Stimulated activated naive CD8-positive, alpha-beta T cell treated with anti-CD3 and anti-CD28 coated beads, Interleukin-15, Interleukin-2, amounts not matched to agents 100 ng/mL and 50 ng/mL, for 24 hours (primary cell): ENCODE data around the gene SERINC5.
"Not testable (repeated sequence)": the region's sequence is repeated elsewhere in the genome, so short reads cannot be mapped to it uniquely, and the experiment has no call there.

Experiments used
- H3K27ac Mint-ChIP-seq: one replicate; pipeline ENCODE4 v1.8.0; 2021; ENCODE audit warnings: mild to moderate bottlenecking, mixed read lengths
- H3K27me3 Mint-ChIP-seq: one replicate; pipeline ENCODE4 v1.8.0; 2021; ENCODE audit warnings: mixed read lengths
- H3K36me3 Mint-ChIP-seq: one replicate; pipeline ENCODE4 v1.8.0; 2021; ENCODE audit warnings: low read depth, mixed read lengths
- H3K4me1 Mint-ChIP-seq: one replicate; pipeline ENCODE4 v1.8.0; 2021; ENCODE audit warnings: low read depth, mixed read lengths
- H3K4me3 Mint-ChIP-seq: one replicate; pipeline ENCODE4 v1.8.0; 2021; ENCODE audit warnings: mild to moderate bottlenecking, mixed read lengths
- H3K9me3 Mint-ChIP-seq: one replicate; pipeline ENCODE4 v1.8.0; 2021; ENCODE audit warnings: mixed read lengths

SERINC5 gene

GRCh38 chr5:80119372-80119771 is 136.5 kb downstream of the SERINC5 start:
- peaks cover 6% of the 10 kb centered on the region for H3K9me3 Mint-ChIP-seq
- H3K27ac Mint-ChIP-seq: no peak overlapping the region
- peaks cover 40% of the 10 kb centered on the region for H3K4me1 Mint-ChIP-seq
- H3K36me3 Mint-ChIP-seq: peaks cover 10% of the 10 kb centered on the region
- H3K27me3 Mint-ChIP-seq: no peaks in the 10 kb centered on the region
- H3K4me3 Mint-ChIP-seq: no peak overlapping the region

GRCh38 chr5:80117446-80117845 is 138.4 kb downstream of the SERINC5 start:
- peaks cover 29% of the 10 kb centered on the region for H3K4me1 Mint-ChIP-seq
- peaks cover 15% of the 10 kb centered on the region for H3K36me3 Mint-ChIP-seq
- no peaks in the 10 kb centered on the region for H3K27me3 Mint-ChIP-seq
- peaks cover 11% of the 10 kb centered on the region for H3K9me3 Mint-ChIP-seq
- H3K4me3 Mint-ChIP-seq: no peak overlapping the region
- H3K27ac Mint-ChIP-seq: peak overlapping the region; percentile 1

GRCh38 chr5:80116465-80116864 is 139.4 kb downstream of the SERINC5 start:
- Mint-ChIP-seq H3K9me3 (peaks cover 11% of the 10 kb centered on the region), H3K27ac (no peak overlapping the region), H3K4me1 (peaks cover 26% of the 10 kb centered on the region), H3K36me3 (peaks cover 10% of the 10 kb centered on the region), H3K4me3 (no peak overlapping the region), H3K27me3 (no peaks in the 10 kb centered on the region)

GRCh38 chr5:80116000-80116399 is 139.8 kb downstream of the SERINC5 start:
- H3K9me3 Mint-ChIP-seq: peaks cover 11% of the 10 kb centered on the region
- no peak overlapping the region for H3K4me3 Mint-ChIP-seq
- no peak overlapping the region for H3K27ac Mint-ChIP-seq
- peaks cover 26% of the 10 kb centered on the region for H3K4me1 Mint-ChIP-seq
- H3K36me3 Mint-ChIP-seq: peaks cover 10% of the 10 kb centered on the region
- no peaks in the 10 kb centered on the region for H3K27me3 Mint-ChIP-seq

- H3K27ac Mint-ChIP-seq: no peak overlapping the region
- no peaks in the 10 kb centered on the region for H3K27me3 Mint-ChIP-seq
- H3K36me3 Mint-ChIP-seq: peaks cover 10% of the 10 kb centered on the region
- H3K9me3 Mint-ChIP-seq: peaks cover 11% of the 10 kb centered on the region
- H3K4me3 Mint-ChIP-seq: no peak overlapping the region
- peaks cover 32% of the 10 kb centered on the region for H3K4me1 Mint-ChIP-seq
Measured at GRCh38 chr5:80114860-80115259, 141.0 kb downstream of the SERINC5 start.

- not testable (repeated sequence) for H3K27ac Mint-ChIP-seq, H3K4me3 Mint-ChIP-seq, H3K36me3 Mint-ChIP-seq, H3K27me3 Mint-ChIP-seq
- Mint-ChIP-seq H3K4me1 (peaks cover 28% of the 10 kb centered on the region), H3K9me3 (peaks cover 17% of the 10 kb centered on the region)
Measured at GRCh38 chr5:80111376-80111990, 144.4 kb downstream of the SERINC5 start.

GRCh38 chr5:80109646-80110478 is 146.0 kb downstream of the SERINC5 start:
- H3K36me3 Mint-ChIP-seq: peaks cover 8% of the 10 kb centered on the region
- H3K27ac Mint-ChIP-seq: no peak overlapping the region
- no peaks in the 10 kb centered on the region for H3K27me3 Mint-ChIP-seq

GRCh38 chr5:80106916-80107315 is 148.9 kb downstream of the SERINC5 start:
- Mint-ChIP-seq H3K4me1 (peaks cover 54% of the 10 kb centered on the region), H3K36me3 (no peaks in the 10 kb centered on the region), H3K27ac (no peak overlapping the region), H3K9me3 (peaks cover 6% of the 10 kb centered on the region), H3K4me3 (no peak overlapping the region), H3K27me3 (no peaks in the 10 kb centered on the region)

More at GRCh38 chr5:80109646-80110478, 146.0 kb downstream of the SERINC5 start:
- peaks cover 31% of the 10 kb centered on the region for H3K4me1 Mint-ChIP-seq
- no peak overlapping the region for H3K4me3 Mint-ChIP-seq
- peaks cover 15% of the 10 kb centered on the region for H3K9me3 Mint-ChIP-seq

GRCh38 chr5:80105698-80106439 is 150.0 kb downstream of the SERINC5 start:
- H3K4me3 Mint-ChIP-seq: no peak overlapping the region
- H3K4me1 Mint-ChIP-seq: peaks cover 61% of the 10 kb centered on the region
- H3K27ac Mint-ChIP-seq: no peak overlapping the region

GRCh38 chr5:80103371-80103770 is 152.5 kb downstream of the SERINC5 start:
- Mint-ChIP-seq H3K4me1 (peaks cover 54% of the 10 kb centered on the region), H3K27me3 (no peaks in the 10 kb centered on the region), H3K36me3 (no peaks in the 10 kb centered on the region), H3K4me3 (no peak overlapping the region), H3K27ac (no peak overlapping the region), H3K9me3 (peaks cover 6% of the 10 kb centered on the region)

More at GRCh38 chr5:80105698-80106439, 150.0 kb downstream of the SERINC5 start:
- Mint-ChIP-seq H3K36me3 (no peaks in the 10 kb centered on the region), H3K27me3 (no peaks in the 10 kb centered on the region), H3K9me3 (peaks cover 6% of the 10 kb centered on the region)

- Mint-ChIP-seq H3K36me3 (no peaks in the 10 kb centered on the region), H3K27me3 (no peaks in the 10 kb centered on the region), H3K27ac (no peak overlapping the region), H3K4me1 (peaks cover 49% of the 10 kb centered on the region), H3K4me3 (no peak overlapping the region), H3K9me3 (peaks cover 3% of the 10 kb centered on the region)
Measured at GRCh38 chr5:80101993-80102392, 153.9 kb downstream of the SERINC5 start.

GRCh38 chr5:80097451-80097850 is 158.4 kb downstream of the SERINC5 start:
- Mint-ChIP-seq H3K4me1 (peaks cover 20% of the 10 kb centered on the region), H3K9me3 (no peaks in the 10 kb centered on the region), H3K4me3 (no peak overlapping the region), H3K27ac (no peak overlapping the region), H3K36me3 (no peaks in the 10 kb centered on the region), H3K27me3 (no peaks in the 10 kb centered on the region)

- Mint-ChIP-seq H3K9me3 (no peaks in the 10 kb centered on the region), H3K4me3 (no peak overlapping the region), H3K27ac (no peak overlapping the region), H3K27me3 (no peaks in the 10 kb centered on the region), H3K36me3 (no peaks in the 10 kb centered on the region), H3K4me1 (peaks cover 18% of the 10 kb centered on the region)
Measured at GRCh38 chr5:80094236-80094738, 161.6 kb downstream of the SERINC5 start.

GRCh38 chr5:80093796-80094195 is 162.1 kb downstream of the SERINC5 start:
- no peak overlapping the region for H3K27ac Mint-ChIP-seq
- H3K4me3 Mint-ChIP-seq: no peak overlapping the region
- no peaks in the 10 kb centered on the region for H3K9me3 Mint-ChIP-seq

More at GRCh38 chr5:80093796-80094195, 162.1 kb downstream of the SERINC5 start:
- H3K36me3 Mint-ChIP-seq: no peaks in the 10 kb centered on the region
- no peaks in the 10 kb centered on the region for H3K27me3 Mint-ChIP-seq
- H3K4me1 Mint-ChIP-seq: peaks cover 18% of the 10 kb centered on the region
